ENCODE data around the gene CAPN7.

DNA sequence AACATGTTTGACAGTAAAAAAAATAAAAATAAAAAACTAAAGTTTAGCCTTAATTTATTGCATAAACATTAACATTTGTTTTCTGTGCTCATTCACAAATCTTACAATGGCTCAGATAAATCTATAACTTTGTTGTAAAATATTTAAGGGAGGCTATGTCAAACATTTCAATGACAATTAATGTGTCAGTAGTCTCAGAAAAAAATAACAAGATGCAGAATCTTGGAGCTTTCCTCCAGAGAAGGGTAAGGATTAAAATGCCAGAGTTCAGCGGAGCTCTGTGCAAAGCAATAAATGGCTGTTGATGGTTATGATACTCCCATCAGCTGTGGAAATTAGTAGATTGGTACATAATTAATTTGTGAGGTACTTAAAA is 20.0 kb upstream of the CAPN7 start:
- no peak for TF ChIP-seq GATA3 (IDR thresholded peaks at IDR 0.05; ENCODE audit: low read depth, low read length)
- TF ChIP-seq GATA2 (IDR thresholded peaks at IDR 0.05; ENCODE audit: low read depth, low read length) = no peak

Measured in SH-SY5Y (cell line).